ENCODE data around the gene TMEM37.

TMEM37 gene

GRCh38 chr2:119478188-119478977, 46.7 kb downstream of the TMEM37 start:
- DNase-seq (ENCODE audit: low read depth): no peak

- DNase-seq (ENCODE audit: low read depth): no peak
Observed at GRCh38 chr2:119478978-119479295, 47.3 kb downstream of the TMEM37 start.

- DNase-seq (ENCODE audit: low read depth): no peak
Observed at GRCh38 chr2:119480184-119480583, 48.5 kb downstream of the TMEM37 start.

DNA sequence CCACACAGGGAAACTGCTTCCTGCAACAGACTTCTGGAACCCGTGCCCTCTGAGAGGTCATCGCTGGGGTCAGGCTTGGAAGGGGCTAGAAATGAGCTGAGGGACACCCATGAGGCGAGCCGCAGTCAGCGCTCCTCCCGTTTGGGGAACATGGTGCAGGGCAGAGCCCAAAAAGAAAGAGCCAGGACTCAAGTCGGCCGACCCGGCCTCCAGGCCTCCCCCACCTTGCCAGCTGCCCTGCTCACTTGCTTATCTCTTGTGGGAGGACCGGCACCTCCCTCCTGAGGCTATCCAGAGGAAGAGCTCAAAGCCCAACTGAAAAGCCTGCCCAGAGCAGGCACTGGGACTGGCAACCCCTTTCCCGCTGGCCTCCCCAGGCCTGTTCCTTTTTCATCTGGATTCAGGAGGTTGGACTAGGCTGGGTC, 49.1 kb downstream of the TMEM37 start:
- no peak for DNase-seq (ENCODE audit: low read depth)

DNA sequence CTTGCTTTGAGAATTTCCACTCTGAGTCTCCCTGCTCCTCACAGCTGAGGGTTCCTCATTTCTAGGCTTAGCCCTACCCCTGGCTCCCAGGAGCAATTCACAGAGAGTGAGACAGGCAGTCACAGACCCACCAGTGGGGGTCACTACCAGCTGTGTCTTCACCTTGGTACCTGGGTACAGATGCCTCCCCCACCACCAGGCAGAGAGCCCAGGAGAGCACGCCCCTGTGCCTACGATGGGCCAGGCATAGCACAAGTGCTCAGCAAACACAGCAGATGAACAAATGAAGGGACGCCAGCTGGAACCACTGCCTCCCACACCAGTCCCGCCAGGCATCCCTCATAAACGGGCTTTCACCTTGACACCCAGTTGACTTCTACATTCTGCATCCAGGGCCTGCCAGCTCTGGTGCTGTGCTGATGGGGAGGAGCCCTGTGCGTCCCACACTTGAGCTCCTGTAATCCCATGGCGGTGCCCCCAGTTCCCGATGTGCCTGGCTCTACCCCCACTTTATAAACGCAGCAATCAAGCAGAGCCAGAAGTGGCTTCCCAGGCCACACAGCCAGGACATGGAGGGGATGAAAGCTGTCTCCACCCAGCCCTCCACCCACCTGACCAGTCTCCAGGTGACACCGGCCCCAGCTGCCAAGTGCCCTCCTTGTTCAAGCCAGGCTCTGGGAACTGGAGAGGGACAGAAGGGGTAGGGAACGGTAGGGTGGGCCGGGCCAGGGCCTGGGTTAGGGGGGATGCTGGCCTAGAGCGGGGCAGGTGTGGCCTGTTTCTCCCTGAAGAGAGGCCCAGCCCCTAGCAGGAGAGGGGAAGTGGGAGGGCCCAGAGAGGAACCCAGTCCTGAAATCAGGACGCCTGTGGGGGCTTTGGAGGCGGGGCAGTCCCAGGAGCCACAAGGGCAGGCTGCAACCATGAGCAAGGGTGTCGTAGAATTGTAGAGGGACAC, 50.1 kb downstream of the TMEM37 start:
- DNase-seq (ENCODE audit: low read depth): no peak

DNA sequence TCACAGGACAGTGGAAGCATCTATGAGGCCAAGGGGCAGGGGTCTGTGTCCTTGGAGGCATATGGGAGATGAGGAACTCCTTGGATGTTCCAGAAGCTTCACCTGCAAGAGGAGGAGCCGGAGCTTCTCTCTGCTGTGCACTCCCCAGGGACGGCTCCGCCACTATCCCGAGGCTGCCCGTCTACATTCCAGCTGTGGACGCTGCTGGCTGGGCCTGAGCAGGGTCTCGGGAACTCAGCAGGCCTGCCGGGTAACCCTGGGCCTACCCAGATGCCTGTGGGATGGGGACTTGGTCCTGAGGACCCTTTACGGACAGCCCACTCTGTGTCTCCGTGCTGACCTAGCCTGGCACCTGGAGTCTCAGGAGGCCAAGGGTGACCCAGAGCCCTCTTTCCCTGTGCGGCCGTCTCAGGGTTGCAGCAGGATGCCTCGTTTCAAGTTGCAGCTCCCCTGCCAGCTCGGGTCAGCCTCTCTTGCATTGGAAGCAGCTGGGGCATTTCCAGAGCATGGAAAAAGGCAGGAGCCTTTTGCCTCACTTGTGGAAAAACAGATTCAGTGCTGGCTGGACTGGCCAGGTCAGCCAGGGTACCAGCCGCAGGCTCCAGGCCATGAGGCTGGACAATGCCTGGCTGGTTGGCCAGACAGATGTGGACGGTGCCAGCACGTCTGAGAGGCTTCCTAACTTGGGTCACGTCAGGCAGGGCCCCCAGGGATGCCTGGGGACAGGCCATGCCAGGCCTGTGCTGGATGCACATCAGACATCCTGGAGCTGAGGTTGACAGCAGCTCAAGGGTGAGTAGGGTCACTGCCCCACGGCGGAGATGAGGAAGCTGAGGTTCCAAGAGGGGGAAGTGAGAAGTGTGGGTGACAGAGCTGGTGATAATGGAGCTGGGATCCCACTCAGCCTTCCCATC, 51.1 kb downstream of the TMEM37 start:
- no peak for DNase-seq (ENCODE audit: low read depth)

DNA sequence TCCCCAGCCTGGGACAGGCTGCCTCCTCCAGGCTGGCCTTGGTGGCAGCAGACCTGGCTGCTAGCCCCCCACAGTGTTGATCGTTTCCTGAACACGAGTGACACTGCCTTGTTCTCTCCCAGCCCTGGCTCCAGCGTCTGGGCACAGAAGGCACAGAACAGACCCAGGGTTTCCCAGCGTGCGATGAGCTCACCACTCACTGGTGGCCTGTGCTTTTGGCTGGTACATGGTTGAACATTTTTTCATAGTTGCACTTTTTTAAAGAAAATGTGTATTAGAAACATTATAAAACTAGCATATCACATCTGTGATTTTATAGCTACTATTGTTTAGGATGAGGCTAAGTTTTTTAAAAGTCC, 51.7 kb downstream of the TMEM37 start:
- DNase-seq (ENCODE audit: low read depth): no peak

DNA sequence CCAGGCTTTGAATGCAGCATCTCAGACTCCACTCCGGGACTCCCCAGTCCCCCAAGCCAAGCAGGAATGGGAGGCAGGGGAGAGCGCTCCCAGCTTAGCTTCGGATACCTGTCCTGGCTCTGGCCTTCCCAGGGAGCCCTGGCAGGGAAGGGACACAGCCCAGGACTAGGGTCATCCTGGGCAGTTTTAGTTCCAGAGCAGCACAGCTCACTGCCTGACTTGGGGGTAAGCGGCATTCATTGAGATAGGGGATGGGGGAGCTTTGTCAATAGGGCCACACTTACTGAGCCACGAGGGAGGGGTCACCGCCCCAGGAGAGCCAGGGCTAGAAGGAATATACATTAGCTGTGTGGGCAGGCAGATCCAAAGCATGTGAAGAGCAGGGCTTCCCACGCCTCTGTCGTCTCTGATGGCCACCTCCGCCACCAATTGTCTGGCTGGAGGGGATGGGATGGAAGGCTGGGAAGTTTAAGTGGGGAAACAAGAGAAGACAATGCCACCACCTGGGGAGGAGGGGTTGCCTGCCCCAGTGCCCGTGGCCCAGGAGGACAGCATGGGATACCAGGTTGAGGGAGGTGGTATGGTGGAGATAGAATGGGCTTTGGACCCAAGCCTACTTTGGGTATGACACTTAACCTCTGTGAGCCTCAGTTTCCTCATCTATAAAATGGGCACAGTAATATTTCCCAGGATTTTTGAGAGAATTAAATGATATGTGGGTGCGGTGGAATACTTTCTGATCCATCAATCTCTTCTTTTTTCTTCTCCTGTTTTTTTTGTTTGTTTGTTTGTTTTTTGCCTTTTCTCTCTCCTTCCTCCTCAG, 52.5 kb downstream of the TMEM37 start:
- DNase-seq (ENCODE audit: low read depth): no peak

GRCh38 chr2:119484834-119485233, 53.2 kb downstream of the TMEM37 start:
- DNase-seq (ENCODE audit: low read depth): no peak

DNA sequence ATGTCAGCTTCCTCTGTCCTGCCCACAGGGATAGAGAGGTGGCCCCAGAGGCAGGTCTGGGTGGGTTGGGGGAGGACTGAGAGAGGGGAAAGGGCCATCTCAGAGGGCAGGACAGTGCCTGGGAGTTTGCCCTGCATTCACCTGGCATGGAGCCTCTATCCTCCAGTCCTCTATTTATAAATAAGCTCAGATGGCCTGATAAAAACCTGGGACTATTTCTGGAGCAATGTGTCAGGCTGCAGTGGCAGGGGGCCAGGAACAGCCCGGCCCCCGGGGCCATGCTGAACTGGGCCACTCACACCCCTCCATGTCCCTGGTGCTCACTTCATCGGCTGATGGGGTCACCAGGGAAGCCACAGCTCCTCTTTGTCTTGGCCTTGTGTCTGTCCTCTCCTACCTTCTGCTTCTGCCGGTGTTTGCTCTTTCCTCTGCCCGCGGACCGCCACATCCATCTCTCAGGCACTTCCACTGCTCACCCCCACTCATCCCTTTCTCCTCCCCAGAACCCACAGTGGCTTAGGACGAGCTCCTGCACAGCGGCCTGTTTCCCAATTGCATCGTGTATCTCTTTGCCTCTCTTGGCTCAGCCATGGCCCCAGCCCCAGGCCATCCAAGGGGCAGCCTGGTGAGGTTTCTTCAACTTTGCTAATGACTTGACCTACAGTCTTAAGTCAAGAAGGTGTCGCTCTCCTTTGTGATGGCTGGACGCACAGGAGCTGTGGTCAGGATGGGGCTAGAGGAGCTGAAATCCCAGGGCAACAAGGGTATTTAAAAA, 53.9 kb downstream of the TMEM37 start:
- DNase-seq (ENCODE audit: low read depth): no peak

DNA sequence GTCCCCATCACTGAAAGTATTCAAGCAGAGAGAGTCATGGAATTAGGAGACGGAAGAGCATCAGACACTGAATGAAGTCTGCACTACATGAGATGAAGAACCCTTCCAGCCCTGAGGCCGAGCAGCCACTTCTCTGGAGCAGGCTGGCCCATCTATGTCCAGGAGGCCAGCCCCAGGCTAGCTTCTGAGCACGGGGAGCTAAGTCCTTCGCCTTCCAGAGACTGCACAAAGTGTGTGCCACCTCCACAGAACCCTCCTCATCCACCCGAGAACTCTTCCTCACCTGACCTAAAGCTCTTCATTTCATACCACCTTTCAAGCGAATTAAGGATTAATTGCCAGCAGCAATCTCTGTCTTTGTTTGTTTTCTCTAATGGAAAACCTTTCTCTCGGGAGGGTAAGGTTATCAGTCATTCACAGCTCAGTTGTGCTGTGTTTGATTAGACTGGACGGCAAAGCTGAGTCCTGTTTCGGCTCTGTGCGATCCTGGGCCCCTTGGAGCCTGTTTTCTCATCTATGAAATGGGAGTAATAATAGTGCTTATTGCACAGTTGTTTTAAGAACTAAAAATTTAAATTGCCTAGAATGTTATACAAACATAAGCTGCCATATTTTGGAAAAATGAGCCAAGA, 54.7 kb downstream of the TMEM37 start:
- DNase-seq (ENCODE audit: low read depth): no peak

DNA sequence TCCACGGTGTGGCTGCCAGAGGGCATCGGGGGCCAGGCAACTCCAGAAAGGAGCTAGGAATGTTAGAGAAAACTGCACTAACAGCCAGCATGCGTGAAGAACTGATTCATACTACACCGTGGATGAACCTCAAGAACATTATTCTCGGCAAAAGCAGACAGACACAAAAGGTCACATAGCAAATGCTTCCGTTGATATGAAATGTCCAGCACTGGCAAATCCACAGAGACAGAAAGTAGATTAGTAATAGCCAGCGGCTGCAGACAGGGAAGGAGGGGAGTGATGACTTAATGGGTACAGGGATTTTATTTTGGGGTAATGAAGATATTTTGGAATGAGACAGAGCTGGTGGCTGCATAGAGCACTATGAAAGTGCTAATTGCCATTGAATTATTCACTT, 55.2 kb downstream of the TMEM37 start:
- no peak for DNase-seq (ENCODE audit: low read depth)

- DNase-seq (ENCODE audit: low read depth): no peak
Observed at GRCh38 chr2:119487434-119488244, 56.0 kb downstream of the TMEM37 start.
